Measurements from ENCODE around the gene LYSMD2. TPM values are rescaled to one million over a fixed set of nuclear protein-coding genes. Genes with fewer than 3 reads are reported as not detected.
A peak's percentile ranks its signal among the peaks of the same experiment; 100 is the strongest.

Gene LYSMD2
- total RNA-seq, 1 donor from 2014 or later: 16.5 TPM

GRCh38 chr15:51766341-51766740 is 28.9 kb upstream of the LYSMD2 start:
- no peak overlapping the region for H3K4me3 Mint-ChIP-seq
- no peak overlapping the region for H3K27ac Mint-ChIP-seq
- H3K36me3 Mint-ChIP-seq (ENCODE audit: low read depth): peaks cover 13% of the 10 kb centered on the region
- intact Hi-C loops (cut with micrococcal nuclease): no loop called here
- no peaks in the 10 kb centered on the region for H3K27me3 Mint-ChIP-seq (ENCODE audit: insufficient read depth)
- peaks cover 6% of the 10 kb centered on the region for H3K4me1 Mint-ChIP-seq (ENCODE audit: low read depth)
- H3K9me3 Mint-ChIP-seq: peaks cover 4% of the 10 kb centered on the region
- no peak for DNase-seq (ENCODE audit: low spot score)

DNA sequence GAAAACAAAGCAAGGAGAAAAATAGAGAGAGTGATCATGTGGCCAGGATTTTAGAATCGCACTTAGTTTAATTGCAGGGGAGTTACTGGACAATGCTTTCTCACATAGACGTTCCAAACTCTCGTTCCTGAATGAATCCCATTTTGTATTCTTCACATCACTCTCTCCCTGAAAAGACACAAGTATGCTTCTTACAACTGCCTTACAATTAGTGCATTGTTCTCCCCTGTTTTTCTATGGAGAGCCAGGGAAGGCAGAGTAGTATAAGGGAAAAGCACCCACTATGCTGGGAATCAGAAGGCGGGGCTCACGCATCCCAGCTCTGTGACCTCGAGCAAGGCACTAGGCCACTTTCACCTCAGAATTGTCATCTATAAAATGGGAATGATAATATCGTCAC is 28.3 kb upstream of the LYSMD2 start:
- Mint-ChIP-seq H3K27me3 (ENCODE audit: insufficient read depth) (no peaks in the 10 kb centered on the region), H3K9me3 (peaks cover 4% of the 10 kb centered on the region), H3K4me3 (no peak overlapping the region), H3K27ac (no peak overlapping the region), H3K4me1 (ENCODE audit: low read depth) (peaks cover 6% of the 10 kb centered on the region), H3K36me3 (ENCODE audit: low read depth) (peaks cover 13% of the 10 kb centered on the region)
- intact Hi-C loops (cut with micrococcal nuclease): no loop called here
- DNase-seq (ENCODE audit: low spot score): no peak

DNA sequence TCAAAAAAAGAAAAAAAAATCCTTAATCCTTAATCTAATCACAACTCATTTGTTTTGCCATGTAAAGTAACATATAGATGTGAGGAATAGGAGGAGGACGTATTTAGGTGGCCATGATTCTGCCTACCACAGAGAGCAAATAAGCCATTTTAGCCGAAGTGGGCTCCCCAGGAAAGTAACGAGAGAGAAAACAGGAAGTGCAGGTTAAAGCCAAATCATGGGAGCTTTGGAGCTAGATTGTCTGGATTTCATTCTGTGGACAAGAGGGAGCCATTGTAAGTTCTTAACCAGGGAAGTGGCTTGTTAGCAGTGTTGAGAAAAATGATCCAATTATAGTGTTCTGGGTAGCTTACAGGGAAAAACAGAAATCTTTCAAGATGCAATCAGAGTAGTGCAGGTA is 23.4 kb upstream of the LYSMD2 start:
- H3K4me1 Mint-ChIP-seq (ENCODE audit: low read depth): peaks cover 1% of the 10 kb centered on the region
- H3K36me3 Mint-ChIP-seq (ENCODE audit: low read depth): peaks cover 1% of the 10 kb centered on the region
- H3K4me3 Mint-ChIP-seq: no peak overlapping the region
- intact Hi-C loops (cut with micrococcal nuclease): no loop called here
- H3K27me3 Mint-ChIP-seq (ENCODE audit: insufficient read depth): peaks cover 2% of the 10 kb centered on the region
- no peak for DNase-seq (ENCODE audit: low spot score)
- no peak overlapping the region for H3K27ac Mint-ChIP-seq
- no peaks in the 10 kb centered on the region for H3K9me3 Mint-ChIP-seq

GRCh38 chr15:51759557-51760070 is 22.2 kb upstream of the LYSMD2 start:
- Mint-ChIP-seq H3K4me3 (no peak overlapping the region), H3K27me3 (ENCODE audit: insufficient read depth) (peaks cover 5% of the 10 kb centered on the region)
- no peak for DNase-seq (ENCODE audit: low spot score)

DNA sequence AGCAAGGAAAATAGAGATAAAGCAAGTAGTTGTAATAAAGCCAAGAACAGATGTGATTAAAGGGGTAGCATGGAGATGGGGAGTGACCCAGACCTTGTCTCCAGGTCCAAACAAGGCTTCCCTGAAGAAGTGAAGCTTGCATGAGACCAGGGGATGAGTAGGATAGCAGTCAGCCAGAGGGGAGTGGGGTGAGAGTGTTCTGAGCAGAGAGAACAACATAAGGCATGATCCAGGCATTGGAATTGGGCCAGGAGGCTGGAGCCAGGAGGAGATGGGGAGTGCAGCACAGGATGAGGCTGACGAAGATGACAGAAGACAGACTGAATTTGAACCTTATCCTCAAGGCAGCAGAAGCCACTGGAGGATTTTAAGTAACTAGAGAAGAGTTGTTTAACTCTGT is 21.2 kb upstream of the LYSMD2 start:
- no peak for DNase-seq (ENCODE audit: low spot score)
- Mint-ChIP-seq H3K36me3 (ENCODE audit: low read depth) (peaks cover 7% of the 10 kb centered on the region), H3K4me3 (no peak overlapping the region), H3K4me1 (ENCODE audit: low read depth) (peaks cover 15% of the 10 kb centered on the region), H3K27me3 (ENCODE audit: insufficient read depth) (peaks cover 8% of the 10 kb centered on the region), H3K9me3 (no peaks in the 10 kb centered on the region), H3K27ac (no peak overlapping the region)
- intact Hi-C loops (cut with micrococcal nuclease): no loop called here

More at GRCh38 chr15:51759557-51760070, 22.2 kb upstream of the LYSMD2 start:
- Mint-ChIP-seq H3K9me3 (no peaks in the 10 kb centered on the region), H3K27ac (no peak overlapping the region), H3K4me1 (ENCODE audit: low read depth) (peaks cover 8% of the 10 kb centered on the region), H3K36me3 (ENCODE audit: low read depth) (peaks cover 3% of the 10 kb centered on the region)
- intact Hi-C loops (cut with micrococcal nuclease): no loop called here

DNA sequence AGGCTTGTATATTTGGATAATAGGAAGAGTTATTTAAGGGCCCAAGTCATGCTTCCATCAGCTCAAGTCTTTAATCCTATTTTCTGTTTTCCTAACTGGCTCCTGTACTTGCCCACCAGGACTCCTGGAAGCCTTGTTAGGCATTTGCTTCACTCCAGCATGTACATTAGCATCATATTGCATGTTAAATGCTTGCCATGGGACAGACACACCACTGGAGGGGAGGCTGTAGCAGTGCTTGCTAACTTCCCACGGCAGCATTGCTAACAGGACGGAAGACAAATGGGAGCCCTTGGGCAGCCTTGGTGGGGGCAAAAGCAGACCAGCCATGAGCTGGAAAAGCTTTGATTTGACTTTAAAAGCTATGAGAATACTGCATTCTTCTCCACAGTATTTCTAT is 20.0 kb upstream of the LYSMD2 start:
- Mint-ChIP-seq H3K9me3 (no peaks in the 10 kb centered on the region), H3K4me1 (ENCODE audit: low read depth) (peaks cover 22% of the 10 kb centered on the region), H3K4me3 (no peak overlapping the region), H3K27ac (no peak overlapping the region), H3K36me3 (ENCODE audit: low read depth) (peaks cover 10% of the 10 kb centered on the region), H3K27me3 (ENCODE audit: insufficient read depth) (peaks cover 17% of the 10 kb centered on the region)
- intact Hi-C loops (cut with micrococcal nuclease): no loop called here
- DNase-seq (ENCODE audit: low spot score): no peak

GRCh38 chr15:51756482-51756881 is 19.0 kb upstream of the LYSMD2 start:
- Mint-ChIP-seq H3K4me3 (no peak overlapping the region), H3K27ac (no peak overlapping the region), H3K36me3 (ENCODE audit: low read depth) (peaks cover 10% of the 10 kb centered on the region), H3K9me3 (no peaks in the 10 kb centered on the region), H3K27me3 (ENCODE audit: insufficient read depth) (peaks cover 22% of the 10 kb centered on the region), H3K4me1 (ENCODE audit: low read depth) (peaks cover 27% of the 10 kb centered on the region)
- intact Hi-C loops (cut with micrococcal nuclease): no loop called here
- no peak for DNase-seq (ENCODE audit: low spot score)

GRCh38 chr15:51755790-51756189 is 18.3 kb upstream of the LYSMD2 start:
- Mint-ChIP-seq H3K27ac (no peak overlapping the region), H3K9me3 (no peaks in the 10 kb centered on the region), H3K36me3 (ENCODE audit: low read depth) (peaks cover 10% of the 10 kb centered on the region), H3K4me1 (ENCODE audit: low read depth) (peaks cover 32% of the 10 kb centered on the region), H3K27me3 (ENCODE audit: insufficient read depth) (peaks cover 26% of the 10 kb centered on the region), H3K4me3 (no peak overlapping the region)
- intact Hi-C loops (cut with micrococcal nuclease): no loop called here
- no peak for DNase-seq (ENCODE audit: low spot score)

- DNase-seq (ENCODE audit: low spot score): no peak
- no peak overlapping the region for H3K27ac Mint-ChIP-seq
- H3K4me1 Mint-ChIP-seq (ENCODE audit: low read depth): peaks cover 38% of the 10 kb centered on the region
- H3K4me3 Mint-ChIP-seq: no peak overlapping the region
- H3K27me3 Mint-ChIP-seq (ENCODE audit: insufficient read depth): peaks cover 34% of the 10 kb centered on the region
- H3K36me3 Mint-ChIP-seq (ENCODE audit: low read depth): peaks cover 10% of the 10 kb centered on the region
- intact Hi-C loops (cut with micrococcal nuclease): loop anchor here (5.0 kb wide), 1 partner anchor 73 kb away; the partner anchor contains the start of gene TMOD3
- no peaks in the 10 kb centered on the region for H3K9me3 Mint-ChIP-seq
These were observed 16.8 kb upstream of the LYSMD2 start for GRCh38 chr15:51754267-51754666.

DNA sequence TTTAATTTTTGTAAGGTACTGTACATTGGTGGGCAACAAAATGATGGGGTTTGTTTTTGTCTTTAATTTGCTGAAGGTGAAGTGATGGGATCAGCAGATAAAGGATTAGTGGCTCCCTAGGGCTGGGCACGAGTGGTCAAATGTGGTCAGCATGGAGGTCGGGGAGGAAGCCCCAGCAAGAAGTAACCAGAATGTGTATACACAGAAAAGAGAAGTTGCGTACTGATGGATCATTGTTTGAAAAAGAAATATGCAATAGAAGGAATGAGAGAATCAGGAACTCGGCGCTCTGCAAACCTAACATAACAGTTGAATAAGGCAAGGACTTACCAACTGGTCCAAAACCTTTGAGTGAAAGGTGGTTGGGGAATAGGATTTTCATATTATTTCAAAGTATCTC is 15.4 kb upstream of the LYSMD2 start:
- Mint-ChIP-seq H3K4me1 (ENCODE audit: low read depth) (peaks cover 38% of the 10 kb centered on the region), H3K9me3 (no peaks in the 10 kb centered on the region), H3K36me3 (ENCODE audit: low read depth) (peaks cover 10% of the 10 kb centered on the region), H3K4me3 (peak overlapping the region; percentile 78), H3K27ac (no peak overlapping the region), H3K27me3 (ENCODE audit: insufficient read depth) (peaks cover 32% of the 10 kb centered on the region)
- intact Hi-C loops (cut with micrococcal nuclease): loop anchor here (5.0 kb wide), 1 partner anchor 74 kb away; the partner anchor contains the start of gene TMOD3
- DNase-seq (ENCODE audit: low spot score): no peak

DNA sequence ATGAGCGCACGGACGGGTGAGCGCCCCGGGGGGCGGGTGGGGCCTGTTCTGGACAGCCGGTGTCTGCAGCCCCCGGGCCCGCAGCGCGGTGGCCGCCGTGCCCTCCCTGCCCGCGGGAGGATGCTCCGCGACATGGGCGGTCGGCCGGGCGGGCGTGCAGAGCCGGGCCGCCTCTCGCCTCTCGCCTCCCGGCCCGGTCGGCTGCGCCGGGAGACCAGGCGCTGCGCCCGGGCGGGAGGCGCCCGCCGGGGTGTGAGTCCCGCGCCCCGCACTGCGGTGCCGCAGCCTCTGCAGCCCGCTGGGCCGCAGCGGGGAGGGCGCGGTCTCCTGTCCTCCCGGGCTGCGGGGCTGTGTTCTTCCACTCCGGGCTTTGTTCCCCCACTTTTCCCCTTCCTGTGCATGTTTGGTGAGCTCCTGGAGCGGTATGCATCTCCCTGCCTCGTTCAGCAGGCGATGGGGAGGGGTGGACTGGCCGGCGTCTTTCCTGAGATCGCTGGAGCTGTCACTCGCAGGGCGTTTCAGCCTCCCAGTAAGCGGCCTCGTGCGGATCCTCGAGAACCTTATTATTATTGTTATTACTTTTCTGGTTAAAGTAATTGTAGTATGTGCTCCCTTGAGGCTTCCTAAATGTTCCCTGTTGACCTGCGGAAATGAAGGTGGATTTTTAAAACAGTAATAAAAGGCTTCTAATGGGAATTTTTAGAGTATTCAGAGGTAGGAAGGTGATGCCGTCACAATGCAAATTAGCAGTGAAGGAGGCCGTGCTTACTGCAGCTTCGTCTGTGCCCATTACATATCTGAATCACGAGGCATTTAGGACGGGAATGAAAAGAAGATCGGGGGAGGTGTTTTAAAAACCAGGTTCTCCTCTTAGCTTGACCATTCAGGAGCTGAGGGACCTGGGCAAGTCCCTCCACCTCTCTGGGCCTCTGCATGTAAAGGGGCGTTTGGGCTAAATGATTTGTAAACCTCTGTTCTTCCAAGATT is 14.5 kb upstream of the LYSMD2 start:
- intact Hi-C loops (cut with micrococcal nuclease): loop anchor here (2.0 to 5.0 kb wide), 2 partner anchors 15 to 75 kb away; partner anchors contain the start of genes LYSMD2 and TMOD3
- peaks cover 34% of the 10 kb centered on the region for H3K27me3 Mint-ChIP-seq (ENCODE audit: insufficient read depth)
- no peak for DNase-seq (ENCODE audit: low spot score)
- peak overlapping the region; percentile 85 for H3K4me3 Mint-ChIP-seq
- H3K9me3 Mint-ChIP-seq: no peaks in the 10 kb centered on the region
- H3K27ac Mint-ChIP-seq: no peak overlapping the region
- H3K4me1 Mint-ChIP-seq (ENCODE audit: low read depth): peaks cover 38% of the 10 kb centered on the region
- H3K36me3 Mint-ChIP-seq (ENCODE audit: low read depth): peaks cover 10% of the 10 kb centered on the region

GRCh38 chr15:51750792-51751696 is 13.6 kb upstream of the LYSMD2 start, which contains the start of gene TMOD2:
TSS of gene TMOD2 (plus strand) at chr15:51751597. CDS start at chr15:51766442, 14,845 bp downstream.
- Mint-ChIP-seq H3K36me3 (ENCODE audit: low read depth) (peaks cover 10% of the 10 kb centered on the region), H3K4me3 (peak within 1 kb of the TSS; percentile 85), H3K27ac (no peak within 1 kb of the TSS), H3K4me1 (ENCODE audit: low read depth) (peaks cover 38% of the 10 kb centered on the region), H3K9me3 (no peaks in the 10 kb centered on the region), H3K27me3 (ENCODE audit: insufficient read depth) (peaks cover 41% of the 10 kb centered on the region)
- intact Hi-C loops (cut with micrococcal nuclease): loop anchor here (2.0 to 5.0 kb wide), 2 partner anchors 14 to 76 kb away; partner anchors contain the start of genes LYSMD2 and TMOD3
- peak; percentile 29 for DNase-seq (ENCODE audit: low spot score)
